CD4-positive, alpha-beta memory T cell (primary cell): ENCODE results near the gene RCVRN. TPM values are rescaled to one million over a fixed set of nuclear protein-coding genes. Genes with fewer than 3 reads are reported as not detected.

ENCODE experiments used
- CTCF ChIA-PET: fragments of 350-600 bp; sonication (Branson Sonifier 250); formaldehyde crosslinking; loops from one replicate; lab custom pipeline; 2021; ENCODE audit warnings: inconsistent platforms; ENCODE audit not compliant: partially characterized antibody; lab: Charles Lee
- POLR2A ChIA-PET: fragments of 350-600 bp; sonication (Branson Sonifier 250); formaldehyde crosslinking; loops from one replicate; lab custom pipeline; 2021; ENCODE audit not compliant: partially characterized antibody; lab: Charles Lee
- DNase-seq, 5 donors: peaks; one replicate each; pipeline versions ENCODE4 v3.0.0 to v3.0.0-alpha.2; 2020 to 2022; ENCODE audit warnings: mixed read lengths in 1 of 5
- H3K27ac ChIP-seq: one replicate; pipeline ENCODE4 v1.7.0; 2013; ENCODE audit warnings: low read depth, low read length
- H3K27me3 ChIP-seq: 2 replicates; pipeline ENCODE4 v1.7.0; 2013; ENCODE audit warnings: mild to moderate bottlenecking, low read length, moderate library complexity; ENCODE audit not compliant: insufficient read depth
- H3K36me3 ChIP-seq: 2 replicates; pipeline ENCODE4 v1.7.0; 2013; ENCODE audit warnings: mild to moderate bottlenecking, low read length, moderate library complexity; ENCODE audit not compliant: insufficient read depth
- H3K4me1 ChIP-seq: 2 replicates; pipeline ENCODE4 v1.7.0; 2013; ENCODE audit warnings: mild to moderate bottlenecking, low read length, moderate library complexity; ENCODE audit not compliant: insufficient read depth
- H3K4me3 ChIP-seq, 2 donors: one replicate each; pipeline ENCODE4 v1.7.0; 2013; ENCODE audit warnings: low read length in 2 of 2, mild to moderate bottlenecking in 1 of 2
- H3K9me3 ChIP-seq, 2 donors: one replicate each; pipeline ENCODE4 v1.7.0; 2013; ENCODE audit warnings: low read length in 2 of 2, control low read depth in 1 of 2; ENCODE audit not compliant: control insufficient read depth in 1 of 2
- H3K27ac Mint-ChIP-seq, 7 donors: one replicate each; pipeline ENCODE4 v1.8.0; 2020 to 2021; ENCODE audit warnings: mixed read lengths in 7 of 7, mild to moderate bottlenecking in 6 of 7, inconsistent platforms in 3 of 7, moderate library complexity in 3 of 7
- H3K27me3 Mint-ChIP-seq, 2 donors: one replicate each; pipeline ENCODE4 v1.8.0; 2020 to 2021; ENCODE audit warnings: mixed read lengths in 2 of 2
- H3K36me3 Mint-ChIP-seq, 2 donors: one replicate each; pipeline ENCODE4 v1.8.0; 2020 to 2021; ENCODE audit warnings: mixed read lengths in 2 of 2, inconsistent platforms in 1 of 2, mild to moderate bottlenecking in 1 of 2
- H3K4me1 Mint-ChIP-seq, 4 donors: one replicate each; pipeline ENCODE4 v1.8.0; 2020 to 2021; ENCODE audit warnings: mixed read lengths in 4 of 4, mild to moderate bottlenecking in 1 of 4
- H3K4me3 Mint-ChIP-seq, 8 donors: one replicate each; pipeline ENCODE4 v1.8.0; 2020 to 2021; ENCODE audit warnings: mixed read lengths in 8 of 8, mild to moderate bottlenecking in 7 of 8, moderate library complexity in 6 of 8, inconsistent platforms in 3 of 8
- H3K9me3 Mint-ChIP-seq, 8 donors: one replicate each; pipeline ENCODE4 v1.8.0; 2020 to 2021; ENCODE audit warnings: mixed read lengths in 8 of 8, mild to moderate bottlenecking in 5 of 8, inconsistent platforms in 3 of 8, moderate library complexity in 1 of 8
- intact Hi-C: fragments of 100-400 bp; cut with micrococcal nuclease; formaldehyde crosslinking; loops from one replicate; pipeline ENCODE4 v1.15.1; 2023
- polyA plus RNA-seq, 2 donors: library from polyadenylated mRNA; unstranded; fragments of 300-500 nt; fragmentation: Illumina TruSeq; gene quantifications; one replicate each; pipeline ENCODE4 v1.2.3, GENCODE V29; 2021
- total RNA-seq, 2 experiments: library from RNA; stranded (reverse); gene quantifications; one replicate each; pipeline ENCODE4 v1.2.3, GENCODE V29; 2021

Gene RCVRN
- total and polyA plus RNA-seq, 4 experiments from 2014 or later, result not detected

DNA sequence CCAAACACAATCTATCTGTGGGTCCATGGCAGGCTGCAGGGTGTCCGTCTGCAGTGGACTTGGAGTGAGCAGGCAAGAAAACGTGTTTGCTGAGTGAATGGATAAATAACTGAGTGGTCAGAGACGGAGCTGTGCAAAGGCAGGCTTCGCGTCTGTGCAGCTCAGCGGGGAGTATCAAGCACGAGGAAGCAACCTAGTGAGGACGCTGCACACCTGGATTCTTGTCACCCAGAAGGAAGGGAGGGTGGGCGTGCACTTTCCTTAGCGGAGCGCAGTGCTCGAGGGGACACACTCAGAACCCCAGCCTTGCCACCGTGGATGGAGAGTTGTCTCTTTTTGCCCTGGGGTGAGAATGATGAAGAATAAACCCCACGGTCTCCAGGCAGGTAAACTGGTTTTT, 1.5 kb upstream of the RCVRN start:
- Histone ChIP-seq H3K9me3 (no peaks in the 10 kb centered on the region), H3K36me3 (no peaks in the 10 kb centered on the region), H3K4me1 (no peaks in the 10 kb centered on the region), H3K27ac (no peak overlapping the region), H3K4me3 (no peak overlapping the region), H3K27me3 (no peaks in the 10 kb centered on the region)
- CTCF ChIA-PET, result no interaction called here
- H3K9me3 Mint-ChIP-seq, result peaks cover 0 to 5% (median 0%) of the 10 kb centered on the region in 8 donors
- no peak for DNase-seq
- H3K36me3 Mint-ChIP-seq, result no peaks in the 10 kb centered on the region
- no peak overlapping the region for H3K27ac Mint-ChIP-seq
- no peak overlapping the region for H3K4me3 Mint-ChIP-seq
- POLR2A ChIA-PET, result no interaction called here
- peaks cover 3 to 10% of the 10 kb centered on the region in 2 donors for H3K27me3 Mint-ChIP-seq
- intact Hi-C loops, result no loop called here
- H3K4me1 Mint-ChIP-seq, result no peaks in the 10 kb centered on the region

DNA sequence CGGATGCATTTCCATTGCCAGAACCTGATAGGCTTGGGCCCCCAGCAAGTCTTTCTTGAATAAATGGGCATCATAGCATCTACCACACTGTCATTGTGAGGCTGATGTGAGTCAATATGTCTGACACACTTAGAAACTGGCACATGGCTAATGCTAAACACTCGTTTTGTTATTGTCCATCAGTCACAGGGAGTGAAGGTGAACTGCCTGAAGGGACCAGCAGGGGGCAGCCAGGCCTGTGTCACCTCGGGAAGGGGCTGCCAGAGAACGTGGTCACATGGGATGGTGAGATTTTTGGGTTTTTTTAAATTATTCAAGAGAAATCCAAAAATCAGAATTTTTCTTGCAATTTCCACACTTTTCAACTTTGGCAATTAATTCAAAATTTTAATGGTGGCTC, 831 bp upstream of the RCVRN start:
- H3K4me3 Mint-ChIP-seq, result no peak overlapping the region
- H3K27ac ChIP-seq, result no peak overlapping the region
- H3K36me3 ChIP-seq, result no peaks in the 10 kb centered on the region
- no peaks in the 10 kb centered on the region for H3K4me1 Mint-ChIP-seq
- intact Hi-C loops, result no loop called here
- no peaks in the 10 kb centered on the region for H3K27me3 ChIP-seq
- no peak overlapping the region for H3K4me3 ChIP-seq
- no peak overlapping the region for H3K27ac Mint-ChIP-seq
- POLR2A ChIA-PET, result no interaction called here
- H3K27me3 Mint-ChIP-seq, result peaks cover 3 to 10% of the 10 kb centered on the region in 2 donors
- H3K9me3 Mint-ChIP-seq, result peaks cover 0 to 5% (median 0%) of the 10 kb centered on the region in 8 donors
- H3K4me1 ChIP-seq, result no peaks in the 10 kb centered on the region
- H3K36me3 Mint-ChIP-seq, result no peaks in the 10 kb centered on the region
- H3K9me3 ChIP-seq, result no peaks in the 10 kb centered on the region
- no peak for DNase-seq
- CTCF ChIA-PET, result no interaction called here

DNA sequence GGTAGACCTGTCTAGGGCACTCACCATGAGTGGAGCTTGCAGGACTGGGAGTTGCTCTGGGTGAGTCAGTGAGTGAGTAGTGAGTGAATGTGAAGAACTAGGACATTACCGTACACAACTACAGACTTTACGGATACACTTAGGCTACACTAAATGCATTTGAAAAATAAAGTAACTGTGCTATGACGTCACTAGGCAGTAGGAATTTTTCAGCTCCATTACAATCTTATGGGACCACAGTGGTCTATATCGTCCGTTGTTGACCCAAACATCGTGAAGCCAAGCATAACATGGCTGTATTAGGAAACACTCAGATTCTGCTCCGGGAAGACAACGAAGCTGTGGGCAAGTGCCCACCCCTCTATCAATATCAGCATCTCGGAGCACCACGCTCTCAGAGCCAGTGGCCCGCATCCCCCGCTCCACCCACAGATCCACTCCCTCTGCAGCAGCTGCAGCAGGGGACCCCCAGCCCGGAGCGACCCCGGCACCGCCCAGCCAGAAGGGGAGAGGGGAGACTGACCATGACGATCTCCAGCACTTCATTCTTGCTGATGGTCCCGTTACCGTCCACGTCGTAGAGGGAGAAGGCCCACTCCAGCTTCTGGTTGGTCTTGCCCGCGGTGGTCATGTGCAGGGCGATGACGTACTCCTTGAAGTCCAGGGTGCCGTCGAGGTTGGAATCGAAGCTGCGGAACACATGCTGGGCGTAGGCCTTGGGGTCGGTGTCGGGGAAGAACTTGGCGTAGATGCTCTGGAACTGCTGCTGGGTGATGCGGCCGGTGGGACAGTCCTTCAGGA, 594 bp downstream of the RCVRN start:
- DNase-seq, result no peak

DNA sequence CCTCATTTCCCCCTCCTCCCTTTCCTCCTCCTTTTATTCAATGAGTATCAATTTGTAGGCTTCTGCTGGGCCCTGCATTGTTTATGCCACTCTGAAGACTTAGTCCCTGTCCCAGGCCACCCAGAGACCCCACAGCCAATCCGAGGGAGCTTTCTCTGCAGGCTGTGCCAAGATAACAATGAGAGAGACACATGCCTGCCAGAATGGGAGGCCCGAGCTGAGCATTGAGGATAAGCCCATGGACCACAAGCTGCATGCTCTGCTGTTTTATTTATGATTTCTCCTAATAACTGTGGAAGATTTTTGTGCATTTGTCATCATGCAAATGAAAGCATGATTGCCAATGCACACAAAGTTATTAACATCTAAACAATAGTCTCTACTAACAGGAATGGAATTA, 3.0 kb downstream of the RCVRN start:
- ChIA-PET CTCF (no interaction called here), POLR2A (no interaction called here)
- Histone ChIP-seq H3K4me3 (no peak overlapping the region), H3K36me3 (no peaks in the 10 kb centered on the region), H3K4me1 (no peaks in the 10 kb centered on the region), H3K9me3 (no peaks in the 10 kb centered on the region), H3K27ac (no peak overlapping the region), H3K27me3 (no peaks in the 10 kb centered on the region)
- H3K27me3 Mint-ChIP-seq, result peaks cover 3 to 9% of the 10 kb centered on the region in 2 donors
- H3K4me3 Mint-ChIP-seq, result no peak overlapping the region
- intact Hi-C loops, result no loop called here
- H3K36me3 Mint-ChIP-seq, result no peaks in the 10 kb centered on the region
- peaks cover 0 to 5% (median 0%) of the 10 kb centered on the region in 8 donors for H3K9me3 Mint-ChIP-seq
- H3K27ac Mint-ChIP-seq, result no peak overlapping the region
- H3K4me1 Mint-ChIP-seq, result no peaks in the 10 kb centered on the region
- DNase-seq, result no peak

More for the DNA sequence above, 594 bp downstream of the RCVRN start:
- Histone ChIP-seq H3K27ac (no peak overlapping the region), H3K36me3 (no peaks in the 10 kb centered on the region), H3K9me3 (no peaks in the 10 kb centered on the region), H3K4me3 (no peak overlapping the region), H3K27me3 (no peaks in the 10 kb centered on the region), H3K4me1 (no peaks in the 10 kb centered on the region)
- CTCF ChIA-PET, result no interaction called here
- no peak overlapping the region for H3K27ac Mint-ChIP-seq
- no peaks in the 10 kb centered on the region for H3K36me3 Mint-ChIP-seq
- intact Hi-C loops, result no loop called here
- H3K4me3 Mint-ChIP-seq, result no peak overlapping the region
- H3K9me3 Mint-ChIP-seq, result peaks cover 0 to 5% (median 0%) of the 10 kb centered on the region in 8 donors
- peaks cover 5 to 12% of the 10 kb centered on the region in 2 donors for H3K27me3 Mint-ChIP-seq
- POLR2A ChIA-PET, result no interaction called here
- H3K4me1 Mint-ChIP-seq, result no peaks in the 10 kb centered on the region

DNA sequence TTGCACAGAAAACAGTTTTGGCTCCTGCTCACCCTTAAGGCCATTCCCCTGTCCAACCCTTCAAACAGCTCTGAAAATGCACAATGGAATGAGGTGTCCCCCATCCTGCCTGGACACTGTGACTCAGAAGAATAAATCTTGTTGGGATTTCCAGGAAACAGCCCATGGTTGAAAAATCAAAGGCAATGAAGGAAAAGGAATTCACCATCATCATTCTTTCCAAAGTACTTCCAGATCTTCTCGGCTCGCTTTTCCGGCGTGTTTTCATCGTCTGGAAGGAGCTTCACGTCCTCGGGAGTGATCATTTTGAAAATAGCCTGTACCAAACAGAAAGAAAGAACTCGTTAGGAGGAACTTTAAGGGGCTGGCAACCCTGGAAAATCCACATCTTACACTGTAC, 4.3 kb downstream of the RCVRN start:
- CTCF ChIA-PET, result interaction anchor here (0.5 kb wide), 1 partner anchor 371 kb away, joined by 5 read pairs; no protein-coding TSS in a partner anchor
- Histone ChIP-seq H3K27ac (no peak overlapping the region), H3K4me3 (no peak overlapping the region), H3K36me3 (no peaks in the 10 kb centered on the region), H3K4me1 (no peaks in the 10 kb centered on the region), H3K27me3 (no peaks in the 10 kb centered on the region), H3K9me3 (no peaks in the 10 kb centered on the region)
- DNase-seq, result no peak
- Mint-ChIP-seq H3K27ac (no peak overlapping the region), H3K9me3 (peaks cover 0 to 4% (median 0%) of the 10 kb centered on the region in 8 donors), H3K4me3 (no peak overlapping the region), H3K36me3 (no peaks in the 10 kb centered on the region), H3K27me3 (peaks cover 9 to 11% of the 10 kb centered on the region in 2 donors), H3K4me1 (no peaks in the 10 kb centered on the region)
- intact Hi-C loops, result no loop called here
- POLR2A ChIA-PET, result no interaction called here

DNA sequence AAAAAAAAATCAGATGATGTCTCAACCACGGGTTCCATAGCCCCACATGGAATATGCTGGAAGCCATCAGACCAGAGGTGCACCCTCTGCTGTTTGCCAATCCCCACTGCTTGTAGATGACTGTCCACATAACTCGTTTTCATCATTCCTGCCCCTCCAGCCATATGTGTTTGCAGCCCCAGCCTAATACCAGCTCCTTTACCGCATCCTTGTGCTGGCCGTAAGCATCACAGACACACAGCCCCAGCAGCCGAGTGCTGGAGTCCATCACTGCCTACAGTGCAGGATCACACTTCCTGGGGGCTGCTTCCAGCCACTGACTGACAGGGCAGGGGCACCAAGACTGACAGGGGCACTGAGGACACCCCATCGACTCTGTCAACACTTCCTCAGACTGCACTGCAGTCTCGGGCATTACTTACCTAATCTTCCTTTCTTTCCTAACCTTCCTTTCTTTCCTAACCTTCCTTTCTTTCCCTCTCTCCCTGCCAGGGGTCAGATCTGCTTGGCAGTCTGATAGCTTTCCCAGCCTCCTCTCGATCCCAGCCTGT, 5.0 kb downstream of the RCVRN start:
- Mint-ChIP-seq H3K36me3 (no peaks in the 10 kb centered on the region), H3K4me1 (no peaks in the 10 kb centered on the region), H3K4me3 (no peak overlapping the region), H3K27ac (no peak overlapping the region), H3K9me3 (peaks cover 0 to 2% (median 0%) of the 10 kb centered on the region in 8 donors), H3K27me3 (peaks cover 6 to 14% of the 10 kb centered on the region in 2 donors)
- H3K4me3 ChIP-seq, result no peak overlapping the region
- H3K27ac ChIP-seq, result no peak overlapping the region
- intact Hi-C loops, result no loop called here
- no peak for DNase-seq
- H3K27me3 ChIP-seq, result no peaks in the 10 kb centered on the region
- ChIA-PET CTCF (no interaction called here), POLR2A (no interaction called here)
- H3K9me3 ChIP-seq, result no peaks in the 10 kb centered on the region
- no peaks in the 10 kb centered on the region for H3K4me1 ChIP-seq
- H3K36me3 ChIP-seq, result no peaks in the 10 kb centered on the region

DNA sequence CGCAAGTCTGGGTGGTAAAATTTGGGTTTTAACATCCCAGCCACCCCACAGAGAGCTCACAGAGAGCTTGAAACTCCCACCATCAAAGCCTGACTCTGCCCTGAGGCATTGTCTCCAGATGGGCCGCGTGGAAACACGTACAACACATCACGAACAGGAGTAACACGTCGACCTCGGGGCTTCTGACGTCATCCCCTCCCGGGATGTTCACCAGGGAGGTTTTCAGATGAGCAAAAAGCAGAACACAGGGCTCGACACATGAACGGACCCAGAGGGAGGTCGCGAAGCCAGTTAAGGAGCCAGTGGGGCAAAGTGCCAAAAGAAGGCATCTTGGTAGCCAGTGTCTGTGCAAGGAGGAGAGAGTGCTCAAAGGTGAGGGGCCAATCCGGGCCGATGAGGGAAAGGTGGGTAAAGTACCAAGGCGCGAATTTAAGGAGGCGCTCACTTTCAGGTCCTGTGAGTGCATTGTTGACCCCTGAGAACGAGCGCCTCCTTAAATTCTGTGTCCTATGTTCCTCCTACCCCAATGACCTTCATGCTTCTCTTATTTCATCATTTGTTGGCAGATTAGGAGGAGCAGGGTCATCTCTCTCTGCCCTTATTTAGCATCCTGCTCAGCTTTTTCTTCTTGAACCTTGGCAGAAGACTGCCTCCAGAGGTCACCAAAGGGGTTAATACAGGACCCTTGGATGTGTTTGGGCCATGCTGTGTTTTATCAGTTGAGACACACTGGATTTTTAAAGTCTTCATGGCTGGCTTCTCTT, 5.6 kb downstream of the RCVRN start:
- Histone ChIP-seq H3K4me3 (no peak overlapping the region), H3K27ac (no peak overlapping the region), H3K36me3 (no peaks in the 10 kb centered on the region), H3K27me3 (no peaks in the 10 kb centered on the region), H3K4me1 (no peaks in the 10 kb centered on the region), H3K9me3 (no peaks in the 10 kb centered on the region)
- intact Hi-C loops, result no loop called here
- Mint-ChIP-seq H3K27ac (peak overlapping the region in 1 of 7 donors; percentile 19), H3K27me3 (peaks cover 6 to 19% of the 10 kb centered on the region in 2 donors), H3K4me1 (no peaks in the 10 kb centered on the region), H3K4me3 (no peak overlapping the region), H3K9me3 (peaks cover 0 to 2% (median 0%) of the 10 kb centered on the region in 8 donors), H3K36me3 (no peaks in the 10 kb centered on the region)
- CTCF ChIA-PET, result no interaction called here
- DNase-seq, result no peak
- POLR2A ChIA-PET, result no interaction called here
